HG03457 (cell line): ENCODE measurements around the gene RBM20.
A peak's percentile ranks its signal among the peaks of the same experiment; 100 is the strongest.
"Not testable (repeated sequence)": the region's sequence is repeated elsewhere in the genome, so short reads cannot be mapped to it uniquely, and the experiment has no call there.

Source experiments
- ATAC-seq: cut with Tn5 transposase; IDR thresholded peaks from one replicate; pipeline ENCODE4 v1.9.1; 2021; ENCODE audit warnings: moderate number of reproducible peaks; ENCODE audit not compliant: unreplicated experiment

Gene RBM20

DNA sequence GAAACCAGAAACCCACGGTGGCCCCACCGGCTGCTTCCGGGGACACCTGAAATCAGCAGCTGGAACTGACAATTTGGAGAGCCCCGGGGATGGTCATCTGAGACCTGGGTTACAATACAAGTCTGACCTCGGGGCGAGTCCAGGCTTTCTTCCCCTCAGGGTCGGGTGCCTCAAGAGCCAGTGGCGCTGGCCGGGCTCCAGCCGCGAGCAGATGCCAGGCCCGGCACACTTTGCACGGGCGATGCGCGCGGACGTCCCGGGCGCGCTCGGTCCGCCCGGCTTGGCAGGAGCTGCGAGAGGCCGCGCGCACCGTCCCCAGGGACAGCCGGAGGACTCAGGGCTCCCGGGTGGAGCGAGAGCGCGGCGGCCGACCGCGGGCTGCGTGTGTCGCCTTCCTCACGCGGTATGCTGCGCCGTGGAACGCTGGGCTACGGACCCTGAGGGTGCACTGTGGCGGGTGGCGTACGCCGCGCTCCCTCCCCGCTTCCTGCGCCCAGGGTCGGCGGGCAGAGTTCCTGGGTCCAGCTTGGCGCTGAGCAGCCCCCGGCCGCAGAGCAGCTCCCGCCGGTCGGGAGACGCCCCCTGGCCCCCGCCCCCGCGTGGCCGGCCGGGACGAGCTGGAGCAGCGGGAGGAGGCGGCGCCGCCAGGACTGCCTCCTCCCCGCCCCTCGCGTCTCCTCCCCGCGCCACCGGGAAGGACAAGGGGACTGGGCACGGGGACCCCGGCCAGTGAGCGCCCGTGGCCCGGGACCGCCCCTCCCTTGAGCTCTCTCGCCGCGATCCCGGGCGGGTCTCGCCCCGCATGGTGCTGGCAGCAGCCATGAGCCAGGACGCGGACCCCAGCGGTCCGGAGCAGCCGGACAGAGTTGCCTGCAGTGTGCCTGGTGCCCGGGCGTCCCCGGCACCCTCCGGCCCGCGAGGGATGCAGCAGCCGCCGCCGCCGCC is at the start of gene RBM20:
Gene RBM20, plus strand, starts transcription at position 684 of the 945 bp plus-strand sequence. Its CDS starts 119 bp downstream, at position 803.
- ATAC-seq = no peak

DNA sequence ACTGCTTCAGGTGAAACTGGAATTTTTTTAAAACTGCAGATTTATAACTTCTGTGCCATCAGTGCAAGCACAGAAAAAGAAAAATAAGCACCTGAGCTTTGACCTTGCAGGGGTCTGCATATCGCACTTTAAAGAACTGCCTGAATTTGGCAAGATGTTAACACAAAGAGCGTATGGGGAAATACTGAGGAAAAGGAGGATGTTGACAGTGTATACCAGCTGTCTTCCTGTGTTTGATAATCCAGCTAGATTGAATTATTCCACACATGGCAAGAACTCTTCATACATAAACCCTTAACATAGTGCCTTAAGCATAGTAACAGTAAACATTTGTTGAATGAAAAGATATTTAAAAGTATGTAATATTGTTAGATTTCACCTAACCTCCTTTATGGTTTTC is 46.7 kb upstream of the RBM20 start:
- no peak for ATAC-seq

DNA sequence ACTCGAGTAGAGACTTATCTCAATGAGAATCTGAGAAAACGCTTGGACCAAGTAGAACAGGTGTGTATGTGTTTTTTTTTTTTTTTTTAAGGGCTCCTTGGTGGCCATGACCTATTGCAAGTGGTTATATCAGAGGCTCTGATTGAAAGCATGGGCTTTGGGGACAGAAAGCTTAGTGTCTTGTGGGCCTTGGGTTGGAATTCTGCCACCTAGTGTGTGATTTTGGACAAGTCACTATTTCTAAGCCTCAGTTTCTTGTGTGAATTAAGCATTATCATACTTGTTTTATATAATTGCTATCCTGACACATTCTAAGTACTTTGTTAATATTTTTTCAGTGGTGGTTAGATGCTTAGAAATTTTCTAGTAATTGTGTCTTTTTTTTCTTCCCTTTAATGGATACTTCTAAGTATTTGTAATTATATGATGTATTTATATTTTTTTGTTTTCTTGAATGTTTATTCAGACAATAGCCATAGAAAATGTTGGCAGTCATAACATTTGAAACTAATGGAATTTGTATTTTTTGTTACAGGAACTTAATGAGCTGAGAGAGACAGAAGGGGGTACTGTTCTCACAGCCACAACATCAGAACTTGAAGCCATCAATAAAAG is 43.5 kb upstream of the RBM20 start:
- peak; percentile 61 for ATAC-seq

DNA sequence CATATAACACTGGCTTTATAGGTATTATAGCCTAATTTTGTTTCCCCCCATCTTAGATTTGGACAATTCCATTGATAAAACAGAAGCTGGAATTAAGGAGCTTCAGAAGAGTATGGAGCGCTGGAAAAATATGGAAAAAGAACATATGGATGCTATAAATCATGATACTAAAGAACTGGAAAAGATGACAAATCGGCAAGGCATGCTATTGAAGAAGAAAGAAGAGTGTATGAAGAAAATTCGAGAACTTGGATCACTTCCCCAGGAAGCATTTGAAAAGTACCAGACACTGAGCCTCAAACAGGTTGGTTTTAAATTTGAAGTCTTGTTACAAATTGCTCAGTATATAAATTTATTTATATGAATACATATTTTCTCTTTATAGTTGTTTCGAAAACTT is 42.6 kb upstream of the RBM20 start:
- ATAC-seq = no peak

DNA sequence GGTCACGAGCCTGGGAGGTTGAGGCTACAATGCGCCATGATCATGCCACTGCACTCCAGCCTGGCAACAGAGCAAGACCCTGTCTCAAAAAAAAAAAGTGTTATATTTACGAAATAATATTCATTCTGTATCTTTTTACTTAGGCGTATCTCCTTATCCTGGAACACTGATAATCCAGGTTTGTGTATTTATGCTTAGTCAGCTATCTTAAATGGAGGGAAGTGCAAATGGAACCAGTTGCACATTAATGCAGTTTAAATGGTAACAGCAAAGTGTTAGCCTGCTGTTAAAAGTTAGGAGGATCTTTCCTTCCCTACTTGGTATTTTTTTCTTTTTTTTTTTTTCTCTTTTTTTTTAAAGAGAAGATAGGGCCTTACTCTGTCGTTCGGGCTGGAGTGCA is 36.0 kb upstream of the RBM20 start:
- no peak for ATAC-seq

DNA sequence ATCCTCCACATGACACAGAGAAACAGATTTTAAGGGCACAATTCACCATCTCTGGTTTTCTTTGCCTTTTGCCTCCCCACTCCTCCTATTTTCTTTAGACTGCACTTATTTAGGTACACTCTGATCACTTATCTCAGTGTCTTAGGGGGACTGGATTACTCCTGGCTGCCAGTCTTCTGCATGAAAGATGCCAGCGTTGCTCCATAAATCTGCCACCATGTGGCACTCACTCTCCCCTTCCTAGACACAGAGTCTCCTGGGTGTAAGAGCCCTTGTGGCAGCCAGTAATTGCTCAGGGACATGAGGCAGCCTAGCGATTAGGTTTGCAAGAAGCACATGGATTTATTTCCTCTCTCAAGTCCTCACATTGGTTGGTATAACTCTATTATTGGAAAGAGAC is 34.5 kb upstream of the RBM20 start:
- ATAC-seq = no peak

DNA sequence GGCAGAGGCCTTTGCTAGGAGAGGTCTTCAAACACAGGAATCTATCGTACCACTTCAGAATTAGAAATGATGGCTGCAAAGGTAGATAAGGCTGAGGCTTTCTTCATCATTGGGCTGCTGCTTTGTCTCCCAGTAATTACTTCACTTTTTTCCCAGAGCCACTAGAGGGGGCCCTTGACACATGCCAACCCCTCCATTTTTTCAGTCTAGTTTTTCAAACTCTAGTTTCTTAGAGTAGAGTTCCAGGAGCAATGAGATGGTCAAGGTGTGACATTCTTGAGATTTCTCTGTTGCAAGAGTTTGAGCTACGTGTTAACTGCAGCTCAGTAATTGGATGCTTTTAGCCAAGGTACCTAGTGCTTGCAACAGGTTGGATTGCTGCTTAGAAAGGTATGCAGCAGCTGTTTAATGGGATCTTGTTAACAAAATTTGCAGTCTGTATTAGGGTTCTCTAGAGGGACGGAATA is 33.8 kb upstream of the RBM20 start:
- no peak for ATAC-seq

DNA sequence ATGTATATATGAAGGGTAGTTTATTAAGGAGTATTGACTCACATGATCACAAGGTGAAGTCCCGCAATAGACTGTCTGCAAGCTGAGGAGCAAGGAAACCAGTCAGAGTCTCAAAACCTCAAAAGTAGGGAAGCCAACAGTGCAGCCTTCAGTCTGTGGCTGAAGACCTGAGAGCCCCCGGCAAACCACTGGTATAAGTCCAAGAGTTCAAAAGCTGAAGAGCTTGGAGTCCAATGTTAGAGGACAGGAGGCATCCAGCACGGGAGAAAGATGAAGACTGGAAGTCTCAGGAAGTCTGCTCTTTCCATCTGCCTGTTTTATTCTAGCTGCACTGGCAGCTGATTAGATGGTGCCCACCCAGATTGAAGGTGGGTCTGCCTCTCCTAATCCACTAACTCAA is 33.4 kb upstream of the RBM20 start:
- ATAC-seq = not testable (repeated sequence)

DNA sequence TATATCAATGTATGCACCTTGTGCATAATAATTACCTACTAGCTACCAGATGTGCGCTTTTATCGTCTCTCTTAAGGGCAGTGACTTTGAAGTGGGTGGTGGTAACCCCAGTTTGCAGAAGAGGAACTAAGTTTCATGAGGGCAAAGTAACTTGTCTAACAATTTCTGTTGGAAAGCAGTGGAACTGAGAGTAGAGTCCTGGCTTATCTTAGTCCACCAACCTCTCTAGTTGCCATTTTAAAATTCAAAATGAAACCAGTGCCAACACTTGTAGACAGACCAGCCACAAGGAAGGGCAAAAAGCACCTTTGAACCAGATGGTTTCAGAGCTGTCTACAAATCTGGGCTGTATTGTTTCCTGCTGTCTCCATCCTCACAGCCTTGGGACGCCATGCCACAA is 32.0 kb upstream of the RBM20 start:
- ATAC-seq = no peak

DNA sequence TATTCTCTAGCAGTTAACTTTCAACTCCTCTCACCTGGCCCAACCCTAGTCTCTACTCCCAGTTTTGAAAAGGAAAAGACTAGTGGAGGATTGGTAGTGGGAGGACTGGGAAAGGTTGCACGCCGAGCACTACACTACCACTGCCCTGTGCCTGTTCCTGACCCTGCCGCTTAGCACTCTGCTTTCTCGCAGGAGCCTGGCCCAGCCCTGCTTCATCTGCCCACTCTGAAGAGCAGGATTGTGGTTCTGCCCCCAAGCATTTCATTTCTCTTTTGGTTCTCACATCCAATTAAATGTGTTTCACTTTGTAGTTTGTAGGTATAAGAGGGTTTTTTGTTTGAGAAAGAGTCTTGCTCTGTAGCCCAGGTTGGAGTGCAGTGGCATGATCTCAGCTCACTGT is 31.5 kb upstream of the RBM20 start:
- no peak for ATAC-seq

DNA sequence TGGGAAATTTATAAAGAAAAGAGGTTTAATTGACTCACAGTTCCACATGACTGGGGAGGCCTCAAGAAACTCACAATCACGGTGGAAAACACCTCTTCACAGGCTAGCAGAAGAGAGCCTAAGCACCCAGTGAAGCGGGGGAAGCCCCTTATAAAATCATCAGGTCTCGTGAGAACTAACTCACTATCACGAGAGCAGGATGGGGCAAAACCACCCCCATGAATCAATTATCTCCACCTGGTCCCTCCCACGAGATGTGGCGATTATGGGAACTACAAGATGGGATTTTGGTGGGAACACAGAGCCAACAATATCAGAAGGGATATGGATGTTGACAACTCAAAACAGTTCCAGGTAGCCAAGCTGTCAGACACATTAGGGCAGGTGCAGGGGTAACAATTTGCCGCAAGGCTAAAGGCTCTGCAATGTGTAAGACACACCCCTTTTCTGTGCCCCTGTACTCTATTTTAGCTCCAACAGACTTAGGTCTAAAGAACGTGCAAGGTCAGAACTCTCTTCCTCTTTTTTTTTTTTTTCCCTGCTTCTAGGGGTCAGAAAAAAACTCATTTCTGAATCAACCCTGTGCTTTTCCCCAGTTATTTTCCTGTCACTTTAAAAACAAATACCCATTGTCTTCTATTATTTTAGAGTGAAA is 30.7 kb upstream of the RBM20 start:
- no peak for ATAC-seq

DNA sequence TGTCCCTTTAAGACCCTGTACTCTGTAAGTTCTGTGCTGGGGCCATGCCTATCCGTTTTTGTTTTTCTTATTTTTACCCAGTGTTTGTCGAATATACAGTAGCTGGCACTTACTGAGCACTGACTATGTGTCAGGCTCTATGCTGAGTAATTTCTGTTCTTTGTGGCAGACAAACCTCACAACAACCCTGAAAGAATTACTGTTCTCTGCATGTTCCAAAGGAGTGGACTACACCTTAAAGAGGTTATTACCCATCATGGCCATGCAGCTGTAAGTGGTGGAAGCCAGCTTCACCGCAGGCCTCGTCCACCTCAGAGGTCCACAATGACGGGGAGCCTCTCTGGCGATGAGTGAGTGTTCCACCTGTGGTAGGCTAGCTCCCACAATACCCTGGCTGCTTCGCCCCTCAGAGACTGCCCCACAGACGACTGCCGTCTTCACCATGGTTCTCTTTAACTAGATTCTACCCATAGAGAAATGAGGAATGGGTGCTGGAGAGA is 30.1 kb upstream of the RBM20 start:
- ATAC-seq = no peak

DNA sequence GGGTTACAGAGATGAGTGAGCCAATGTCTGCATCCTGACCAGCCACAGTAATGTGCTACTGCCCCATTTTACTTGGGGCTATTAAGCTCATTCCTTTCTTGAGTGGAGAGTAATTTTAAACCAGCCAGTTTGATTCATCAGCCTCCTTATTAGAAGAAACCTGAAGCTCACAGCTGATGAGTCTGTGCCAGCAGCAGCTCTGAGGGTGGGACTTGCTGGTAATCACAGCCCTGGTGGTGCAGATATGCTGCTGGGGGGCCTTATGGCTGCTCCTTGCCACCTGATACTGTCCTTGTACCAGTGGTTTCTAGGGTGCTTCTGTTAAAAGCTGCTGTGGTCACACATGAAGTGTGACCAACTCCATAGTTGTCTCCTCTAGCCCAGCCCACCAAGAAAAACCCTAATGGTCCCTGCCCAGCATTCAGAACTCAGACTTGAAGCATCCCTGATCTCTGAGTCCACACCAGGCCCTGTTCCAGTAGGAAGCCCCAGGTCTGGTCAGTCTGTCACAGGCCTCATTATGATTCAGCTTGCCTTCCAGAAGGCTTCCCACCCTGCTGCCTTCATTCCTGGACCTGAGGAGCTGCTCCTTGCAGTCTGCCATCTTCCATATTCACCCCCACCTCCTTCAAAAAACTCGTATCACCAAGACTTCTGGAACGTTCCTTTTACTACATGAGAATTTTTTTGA is 28.9 kb upstream of the RBM20 start:
- no peak for ATAC-seq

DNA sequence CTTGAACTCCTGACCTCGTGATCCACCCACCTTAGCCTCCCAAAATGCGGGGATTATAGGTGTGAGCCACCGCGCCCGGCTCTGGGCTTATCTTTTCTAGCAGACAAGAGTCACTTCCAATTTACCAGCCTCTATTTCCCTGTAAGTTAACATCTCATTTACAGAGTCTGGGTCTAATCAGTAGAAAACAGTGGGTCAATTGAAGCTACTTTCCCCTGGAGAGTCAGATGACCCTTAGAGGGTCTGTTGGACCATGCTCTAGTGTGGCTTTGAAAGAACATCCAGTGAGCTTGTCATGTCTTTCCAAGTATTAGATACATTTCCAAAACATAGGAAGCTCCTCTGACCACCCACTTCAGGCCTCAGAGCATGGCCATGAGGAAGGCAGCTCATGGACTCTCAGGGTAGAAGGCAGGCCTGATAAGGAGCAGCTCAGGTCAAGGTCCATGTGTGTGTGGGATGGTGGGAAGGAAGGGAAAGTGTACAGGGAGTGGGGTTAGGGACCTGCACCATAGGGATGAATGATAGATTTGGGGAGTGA is 27.6 kb upstream of the RBM20 start:
- no peak for ATAC-seq

DNA sequence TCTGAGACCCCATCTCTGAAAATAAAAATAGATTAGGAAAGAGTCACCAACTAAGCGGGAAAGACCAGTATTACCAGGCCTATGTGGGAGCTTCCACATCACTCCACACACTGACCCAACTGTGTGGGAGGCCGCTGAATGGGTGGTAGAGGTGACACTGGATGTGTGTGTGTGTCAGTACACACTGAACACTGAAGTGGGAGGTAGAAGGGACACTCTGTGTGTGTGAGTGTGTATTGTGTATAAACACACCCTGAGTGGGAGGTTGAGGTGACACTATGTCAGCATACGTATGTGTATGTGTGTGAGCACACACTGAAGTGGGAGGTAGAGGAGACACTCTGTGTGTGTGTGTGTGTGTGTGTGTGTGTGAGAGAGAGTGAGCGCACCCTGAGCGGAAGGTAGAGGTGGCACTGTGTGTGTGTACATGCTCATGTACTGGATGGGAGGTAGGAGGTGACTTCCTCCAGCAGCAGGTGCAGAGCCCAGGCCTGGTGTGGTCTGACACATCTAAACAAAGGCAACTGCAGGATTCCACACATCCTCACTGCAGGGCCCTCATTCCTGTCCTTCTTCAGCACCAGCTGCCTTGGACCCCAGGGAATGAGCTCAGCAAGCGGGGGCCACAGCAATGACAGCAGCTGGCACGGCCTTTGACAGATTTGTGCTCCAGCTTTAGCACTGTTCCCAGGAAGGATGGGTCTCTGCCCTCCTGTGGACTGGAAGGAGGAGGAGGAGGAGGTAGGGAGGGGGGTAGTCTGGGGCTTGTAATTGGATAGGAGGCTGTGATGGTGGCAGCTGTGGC is 26.5 kb upstream of the RBM20 start:
- no peak for ATAC-seq

DNA sequence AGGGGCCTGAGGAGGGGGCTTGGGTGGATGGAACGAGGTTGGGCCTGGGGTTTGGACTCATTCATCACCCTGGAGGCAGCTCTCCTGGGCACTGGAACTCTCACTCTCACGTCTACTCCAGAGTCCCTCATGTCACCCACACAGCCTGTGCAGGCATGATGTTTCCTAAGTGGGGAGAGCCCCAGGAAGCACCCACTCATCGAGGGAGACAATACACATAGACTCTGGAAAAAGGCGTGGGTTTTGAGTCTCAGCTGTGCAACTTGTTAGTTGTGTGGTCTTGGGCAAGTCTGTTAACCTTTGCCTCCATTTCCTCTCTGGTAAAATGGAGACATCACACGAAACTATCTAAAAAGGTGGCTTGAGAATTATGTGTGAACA is 25.9 kb upstream of the RBM20 start:
- no peak for ATAC-seq

DNA sequence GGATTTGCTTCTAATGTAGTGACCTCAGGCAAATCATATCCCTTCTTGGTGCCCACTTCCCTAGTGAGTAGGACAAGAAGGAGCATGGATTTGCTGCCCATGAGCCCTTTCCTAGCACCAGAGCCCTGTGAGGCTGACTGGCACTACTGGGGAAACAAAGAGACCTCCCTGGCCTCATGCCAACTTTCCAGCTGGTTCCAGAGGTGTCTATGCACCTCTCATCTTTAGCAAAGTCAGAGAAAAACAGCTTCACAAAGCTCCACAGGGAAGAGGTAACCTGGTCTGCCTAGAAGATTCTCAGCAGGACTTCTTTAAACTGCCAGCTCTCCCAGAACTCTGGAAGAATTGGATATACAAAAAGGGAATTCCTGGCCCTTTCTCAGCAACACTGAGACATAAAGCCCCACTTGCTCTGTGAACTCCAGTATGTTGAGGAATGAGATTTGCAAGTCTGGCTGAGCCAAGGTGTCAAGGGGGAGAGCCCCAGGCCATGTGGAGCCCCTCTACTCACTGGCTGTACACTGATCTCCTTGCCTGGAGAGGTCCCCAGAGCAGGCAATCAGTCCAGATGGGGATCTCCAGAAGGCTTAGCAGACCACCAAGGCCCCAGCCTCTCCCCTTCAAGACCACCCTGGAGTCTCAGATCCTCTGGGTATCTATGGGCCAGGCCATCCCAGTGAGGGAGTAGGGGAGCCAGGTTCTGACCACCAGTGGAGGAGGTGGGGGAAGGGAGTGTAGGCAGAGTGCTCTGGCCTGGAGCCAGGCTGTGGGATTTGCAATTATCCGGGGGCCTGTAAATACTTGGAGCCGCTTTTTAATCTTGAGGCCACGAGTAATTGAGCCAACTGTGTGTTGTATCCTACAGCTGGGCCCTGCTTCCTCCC is 24.4 kb upstream of the RBM20 start:
- no peak for ATAC-seq

DNA sequence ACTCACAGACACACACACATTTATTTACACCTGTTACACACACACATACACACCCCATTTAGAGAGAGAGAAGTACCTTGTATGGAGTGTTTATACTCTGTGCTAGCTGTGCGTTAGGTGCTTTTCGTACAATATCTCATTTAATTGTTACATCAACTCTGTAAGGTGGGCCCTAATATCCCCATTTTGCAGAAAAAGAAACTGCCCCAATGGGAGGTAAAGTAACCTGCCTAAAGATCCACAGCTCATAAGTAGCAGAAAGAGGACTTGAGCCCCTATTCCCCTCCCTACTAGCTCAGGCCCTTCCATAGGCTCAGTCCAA is 23.8 kb upstream of the RBM20 start:
- ATAC-seq = no peak

DNA sequence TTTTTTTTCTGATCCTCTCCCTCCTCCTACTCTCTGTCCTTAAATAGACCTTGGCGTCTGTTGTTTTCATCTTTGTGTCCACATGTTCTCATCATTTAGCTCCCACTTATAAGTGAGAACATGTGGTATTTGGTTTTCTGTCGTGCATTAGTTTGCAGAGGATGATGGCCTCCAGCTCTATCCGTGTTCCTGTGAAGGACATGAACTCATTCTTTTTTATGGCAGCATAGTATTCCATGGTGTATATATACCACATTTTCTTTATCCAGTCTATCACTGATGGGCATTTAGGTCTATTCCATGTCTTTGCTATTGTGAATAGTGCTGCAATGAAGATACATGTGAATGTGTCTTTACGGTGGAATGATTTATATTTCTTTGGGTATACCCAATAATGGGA is 20.8 kb upstream of the RBM20 start:
- ATAC-seq = not testable (repeated sequence)
